ENCODE measurements around the gene NCEH1.

The NCEH1 gene

DNA sequence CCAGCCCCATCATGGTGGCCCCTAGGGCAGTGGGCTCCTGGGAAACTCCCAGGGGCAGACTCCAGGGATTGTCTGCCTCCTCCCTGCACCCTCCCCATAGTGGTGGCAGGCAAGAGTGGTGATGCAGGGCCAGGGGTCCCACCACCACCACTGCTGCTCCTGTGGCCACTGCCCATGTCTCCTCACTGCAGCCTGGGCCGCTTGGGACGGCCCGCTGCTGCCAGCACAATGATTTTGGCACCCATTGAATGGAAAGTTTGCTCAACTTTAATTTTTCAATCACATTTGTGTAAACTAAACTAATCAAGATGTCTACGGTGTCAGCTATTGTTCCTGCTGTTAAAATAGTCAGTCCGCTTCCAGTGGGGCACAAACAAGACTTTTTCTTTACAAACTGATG lies 95.6 kb downstream of the NCEH1 start:
- Histone ChIP-seq H3K4me3 (ENCODE audit: low read depth, low read length) (no peak overlapping the region), H3K9ac (ENCODE audit: low read depth, low read length) (no peak overlapping the region), H3K4me1 (ENCODE audit: control insufficient read depth, insufficient read depth, low read length) (no peaks in the 10 kb centered on the region), H3K27me3 (ENCODE audit: control insufficient read depth, insufficient read depth, low read length) (no peaks in the 10 kb centered on the region), H3K36me3 (ENCODE audit: control insufficient read depth, insufficient read depth, low read length) (no peaks in the 10 kb centered on the region), H3K9me3 (ENCODE audit: control insufficient read depth, insufficient read depth, low read length) (no peaks in the 10 kb centered on the region)

DNA sequence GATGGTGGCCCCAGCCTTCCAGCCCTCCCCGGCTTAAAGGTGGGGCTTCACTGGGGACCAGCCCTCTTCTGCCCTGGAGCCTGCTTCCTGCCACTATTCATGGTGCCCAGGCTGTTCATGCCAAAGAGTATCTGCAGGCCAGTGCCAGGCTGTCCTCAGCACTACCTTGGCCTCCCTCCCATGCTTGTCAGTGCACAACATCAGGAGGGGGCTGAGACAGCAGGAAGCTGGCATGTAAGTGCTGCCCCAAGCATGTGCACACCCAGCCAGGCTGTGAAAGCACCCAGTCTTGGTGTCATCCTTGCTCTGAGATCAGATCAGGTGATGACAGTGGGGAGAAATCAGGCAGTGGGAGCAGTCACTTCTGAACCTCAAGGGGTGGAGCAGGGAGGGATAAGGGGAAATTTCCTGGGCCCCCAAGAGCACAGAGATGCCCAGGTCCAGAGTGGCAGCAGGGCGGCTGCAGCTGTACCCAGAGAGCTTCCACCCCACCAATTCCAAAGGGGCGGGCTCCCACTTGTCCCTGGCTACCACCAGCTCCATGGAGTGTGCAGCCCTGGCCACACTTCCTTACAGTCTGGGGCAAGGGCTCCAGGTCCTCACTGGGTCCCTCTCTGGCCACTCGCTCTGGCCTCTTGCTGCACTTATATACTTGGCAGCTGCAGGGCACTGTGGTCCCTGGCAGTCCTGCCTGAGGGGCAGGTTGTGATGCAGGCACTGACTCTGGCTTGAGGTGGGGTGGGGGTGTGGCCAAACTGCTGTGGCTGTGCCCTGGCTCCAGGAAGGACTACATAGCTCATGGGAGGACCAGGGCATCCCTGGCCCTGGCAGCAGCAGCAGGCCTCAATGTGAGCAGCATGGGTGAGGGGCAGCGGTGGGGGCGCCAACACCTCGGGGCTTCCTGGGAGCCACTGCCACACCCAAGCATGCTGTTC lies 96.3 kb downstream of the NCEH1 start:
- H3K27me3 ChIP-seq (ENCODE audit: control insufficient read depth, insufficient read depth, low read length), result no peaks in the 10 kb centered on the region
- H3K4me1 ChIP-seq (ENCODE audit: control insufficient read depth, insufficient read depth, low read length), result no peaks in the 10 kb centered on the region
- H3K9ac ChIP-seq (ENCODE audit: low read depth, low read length), result no peak overlapping the region
- no peaks in the 10 kb centered on the region for H3K36me3 ChIP-seq (ENCODE audit: control insufficient read depth, insufficient read depth, low read length)
- no peaks in the 10 kb centered on the region for H3K9me3 ChIP-seq (ENCODE audit: control insufficient read depth, insufficient read depth, low read length)
- H3K4me3 ChIP-seq (ENCODE audit: low read depth, low read length), result no peak overlapping the region

DNA sequence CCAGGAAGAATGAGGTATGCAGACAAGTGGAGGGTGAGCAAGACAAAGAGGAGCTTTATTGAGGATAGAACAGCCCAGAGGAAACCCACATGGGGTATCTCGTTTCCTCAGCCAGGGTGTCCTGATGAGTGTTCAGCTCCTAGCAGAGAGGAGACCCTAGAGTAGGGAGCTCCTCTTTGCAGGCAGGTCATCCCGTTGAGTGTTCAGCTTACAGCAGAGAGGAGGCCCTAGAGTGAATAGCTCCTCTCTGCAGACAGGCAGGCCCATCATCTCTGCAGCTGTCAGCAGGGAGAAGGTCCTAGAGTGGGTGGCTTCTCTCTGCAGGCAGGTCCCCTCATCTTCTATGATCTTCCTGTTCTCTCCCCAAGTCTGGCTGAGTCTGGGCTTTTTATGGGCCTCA lies 97.0 kb downstream of the NCEH1 start:
- H3K9me3 ChIP-seq (ENCODE audit: control insufficient read depth, insufficient read depth, low read length), result no peaks in the 10 kb centered on the region
- no peak overlapping the region for H3K4me3 ChIP-seq (ENCODE audit: low read depth, low read length)
- no peaks in the 10 kb centered on the region for H3K27me3 ChIP-seq (ENCODE audit: control insufficient read depth, insufficient read depth, low read length)
- no peaks in the 10 kb centered on the region for H3K4me1 ChIP-seq (ENCODE audit: control insufficient read depth, insufficient read depth, low read length)
- H3K9ac ChIP-seq (ENCODE audit: low read depth, low read length), result no peak overlapping the region
- no peaks in the 10 kb centered on the region for H3K36me3 ChIP-seq (ENCODE audit: control insufficient read depth, insufficient read depth, low read length)

GRCh38 chr3:172612871-172613678 lies 97.8 kb downstream of the NCEH1 start:
- Histone ChIP-seq H3K4me1 (ENCODE audit: control insufficient read depth, insufficient read depth, low read length) (no peaks in the 10 kb centered on the region), H3K27me3 (ENCODE audit: control insufficient read depth, insufficient read depth, low read length) (no peaks in the 10 kb centered on the region), H3K9ac (ENCODE audit: low read depth, low read length) (no peak overlapping the region), H3K9me3 (ENCODE audit: control insufficient read depth, insufficient read depth, low read length) (no peaks in the 10 kb centered on the region), H3K4me3 (ENCODE audit: low read depth, low read length) (no peak overlapping the region), H3K36me3 (ENCODE audit: control insufficient read depth, insufficient read depth, low read length) (no peaks in the 10 kb centered on the region)

- Histone ChIP-seq H3K9ac (ENCODE audit: low read depth, low read length) (no peak overlapping the region), H3K27me3 (ENCODE audit: control insufficient read depth, insufficient read depth, low read length) (no peaks in the 10 kb centered on the region), H3K36me3 (ENCODE audit: control insufficient read depth, insufficient read depth, low read length) (no peaks in the 10 kb centered on the region), H3K4me3 (ENCODE audit: low read depth, low read length) (no peak overlapping the region), H3K9me3 (ENCODE audit: control insufficient read depth, insufficient read depth, low read length) (no peaks in the 10 kb centered on the region), H3K4me1 (ENCODE audit: control insufficient read depth, insufficient read depth, low read length) (no peaks in the 10 kb centered on the region)
Observed at GRCh38 chr3:172609750-172610149, 101.1 kb downstream of the NCEH1 start.

DNA sequence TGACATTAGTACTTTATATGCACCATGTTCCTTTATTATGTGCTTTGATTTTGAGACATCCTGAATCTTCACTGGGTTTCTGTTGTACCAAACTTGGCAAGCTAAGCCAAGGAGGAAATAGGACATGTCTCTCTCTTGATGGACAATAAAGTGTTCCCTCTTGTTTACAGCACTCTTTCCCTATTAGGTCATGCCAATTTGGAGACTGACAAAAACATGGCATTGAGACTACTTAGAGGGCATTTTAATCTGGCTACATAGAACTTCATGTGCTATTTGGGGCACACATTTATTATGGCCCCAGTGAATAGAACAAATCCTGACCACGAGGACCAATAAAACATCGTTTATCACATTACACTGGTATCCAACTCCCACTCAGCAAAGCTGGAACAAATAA lies 102.3 kb downstream of the NCEH1 start:
- Histone ChIP-seq H3K4me1 (ENCODE audit: control insufficient read depth, insufficient read depth, low read length) (no peaks in the 10 kb centered on the region), H3K4me3 (ENCODE audit: low read depth, low read length) (no peak overlapping the region), H3K27me3 (ENCODE audit: control insufficient read depth, insufficient read depth, low read length) (no peaks in the 10 kb centered on the region), H3K9me3 (ENCODE audit: control insufficient read depth, insufficient read depth, low read length) (no peaks in the 10 kb centered on the region), H3K9ac (ENCODE audit: low read depth, low read length) (no peak overlapping the region), H3K36me3 (ENCODE audit: control insufficient read depth, insufficient read depth, low read length) (no peaks in the 10 kb centered on the region)

DNA sequence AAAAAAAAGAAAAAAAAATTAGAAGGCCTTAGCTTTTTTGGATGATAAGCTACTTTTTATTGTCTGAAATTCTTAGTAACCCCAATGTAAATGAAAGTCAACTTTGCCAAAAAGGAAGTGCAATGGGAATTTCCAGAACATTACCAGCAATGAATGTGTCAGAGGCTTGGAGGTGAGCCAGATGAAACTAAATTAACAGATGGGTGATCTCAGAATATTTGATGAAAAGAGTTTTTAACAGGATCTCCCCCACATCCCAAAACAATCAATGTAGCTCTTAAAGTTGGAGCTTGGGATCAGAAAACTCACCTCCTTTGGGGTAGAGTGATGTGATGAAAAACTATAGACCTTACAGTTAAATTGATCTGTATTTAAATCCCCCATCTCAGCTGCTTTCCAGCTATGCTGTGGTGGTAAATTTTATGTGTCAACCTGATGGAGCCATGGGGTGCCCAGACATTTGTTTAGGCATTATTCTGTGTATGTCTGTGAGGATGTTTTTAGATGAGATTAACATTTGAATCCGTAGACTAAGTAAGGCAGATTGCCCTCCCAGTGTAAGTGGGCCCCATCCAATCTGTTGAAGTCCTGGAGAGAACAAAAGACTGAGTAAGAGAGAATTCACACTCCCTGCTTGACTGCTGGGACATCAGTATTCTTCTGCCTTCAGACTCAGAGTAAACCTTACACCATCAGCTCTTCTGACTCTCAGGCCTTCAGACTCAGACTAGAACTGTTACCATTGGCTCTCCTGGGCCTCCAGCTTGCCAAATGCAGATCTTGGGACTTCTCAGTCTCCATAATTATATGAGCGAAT lies 103.4 kb downstream of the NCEH1 start:
- Histone ChIP-seq H3K9me3 (ENCODE audit: control insufficient read depth, insufficient read depth, low read length) (no peaks in the 10 kb centered on the region), H3K4me1 (ENCODE audit: control insufficient read depth, insufficient read depth, low read length) (no peaks in the 10 kb centered on the region), H3K27me3 (ENCODE audit: control insufficient read depth, insufficient read depth, low read length) (no peaks in the 10 kb centered on the region), H3K36me3 (ENCODE audit: control insufficient read depth, insufficient read depth, low read length) (no peaks in the 10 kb centered on the region), H3K4me3 (ENCODE audit: low read depth, low read length) (no peak overlapping the region), H3K9ac (ENCODE audit: low read depth, low read length) (no peak overlapping the region)

- H3K9me3 ChIP-seq (ENCODE audit: control insufficient read depth, insufficient read depth, low read length), result no peaks in the 10 kb centered on the region
- H3K4me1 ChIP-seq (ENCODE audit: control insufficient read depth, insufficient read depth, low read length), result no peaks in the 10 kb centered on the region
- no peak overlapping the region for H3K9ac ChIP-seq (ENCODE audit: low read depth, low read length)
- no peaks in the 10 kb centered on the region for H3K36me3 ChIP-seq (ENCODE audit: control insufficient read depth, insufficient read depth, low read length)
- no peaks in the 10 kb centered on the region for H3K27me3 ChIP-seq (ENCODE audit: control insufficient read depth, insufficient read depth, low read length)
- no peak overlapping the region for H3K4me3 ChIP-seq (ENCODE audit: low read depth, low read length)
Observed at GRCh38 chr3:172606021-172606420, 104.8 kb downstream of the NCEH1 start.

- Histone ChIP-seq H3K9ac (ENCODE audit: low read depth, low read length) (no peak overlapping the region), H3K27me3 (ENCODE audit: control insufficient read depth, insufficient read depth, low read length) (no peaks in the 10 kb centered on the region), H3K4me1 (ENCODE audit: control insufficient read depth, insufficient read depth, low read length) (no peaks in the 10 kb centered on the region), H3K36me3 (ENCODE audit: control insufficient read depth, insufficient read depth, low read length) (no peaks in the 10 kb centered on the region), H3K9me3 (ENCODE audit: control insufficient read depth, insufficient read depth, low read length) (no peaks in the 10 kb centered on the region), H3K4me3 (ENCODE audit: low read depth, low read length) (no peak overlapping the region)
Observed at GRCh38 chr3:172604895-172605646, 105.8 kb downstream of the NCEH1 start.

DNA sequence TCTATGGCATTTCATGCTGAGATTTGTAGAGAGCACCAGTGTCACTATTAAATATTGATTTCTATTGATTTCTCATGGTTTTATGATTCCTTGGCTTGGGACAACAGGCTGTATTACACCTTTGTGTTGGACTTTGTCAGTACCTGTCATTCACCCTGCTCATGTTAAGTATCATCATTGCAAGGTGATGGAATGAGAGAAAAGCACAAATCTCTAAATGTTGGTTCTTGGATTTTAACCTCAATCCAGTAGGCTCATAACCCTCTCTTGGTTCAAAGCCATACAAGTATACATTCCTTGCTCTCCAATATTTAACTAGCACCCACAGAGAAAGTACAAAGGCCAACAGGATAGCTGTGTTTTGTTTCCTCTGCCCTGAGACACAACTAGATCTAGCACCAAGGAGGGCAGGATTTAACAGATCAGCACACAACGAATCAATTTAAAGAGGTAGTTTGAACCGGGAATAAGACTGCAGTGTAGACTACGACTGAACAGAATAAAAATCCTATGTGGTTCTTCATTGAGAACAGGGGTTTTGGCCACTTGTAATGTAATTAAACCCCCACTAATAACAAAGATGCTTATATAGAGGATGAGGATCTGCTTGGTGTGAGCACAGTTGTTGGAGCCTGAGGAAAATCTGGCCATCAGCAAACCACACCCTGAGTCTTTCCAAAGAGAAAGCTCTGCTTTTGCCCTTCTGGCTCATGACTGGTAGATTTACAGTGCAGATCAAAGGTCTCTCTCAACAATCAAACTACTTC lies 109.6 kb downstream of the NCEH1 start:
- H3K4me1 ChIP-seq (ENCODE audit: control insufficient read depth, insufficient read depth, low read length), result no peaks in the 10 kb centered on the region
- H3K9me3 ChIP-seq (ENCODE audit: control insufficient read depth, insufficient read depth, low read length), result no peaks in the 10 kb centered on the region
- no peak overlapping the region for H3K4me3 ChIP-seq (ENCODE audit: low read depth, low read length)
- no peaks in the 10 kb centered on the region for H3K36me3 ChIP-seq (ENCODE audit: control insufficient read depth, insufficient read depth, low read length)
- no peak overlapping the region for H3K9ac ChIP-seq (ENCODE audit: low read depth, low read length)
- no peaks in the 10 kb centered on the region for H3K27me3 ChIP-seq (ENCODE audit: control insufficient read depth, insufficient read depth, low read length)
